Cardiac fibroblast (primary cell): ENCODE data around the gene BRD9.
"Not testable (repeated sequence)": the region's sequence is repeated elsewhere in the genome, so short reads cannot be mapped to it uniquely, and the experiment has no call there.

Experiments
- DNase-seq, 2 donors: peaks; one replicate each; pipeline versions ENCODE4 v3.0.0 to v3.0.0-alpha.2; 2010; ENCODE audit warnings: low read depth in 2 of 2
- H3K4me3 ChIP-seq, 2 donors: replicated peaks in 1 of 2; 1 replicate in 1 of 2; 2 replicates in 1 of 2; pipeline ENCODE4 v1.5.1; 2011; ENCODE audit warnings: low read depth in 2 of 2, low read length in 2 of 2, mild to moderate bottlenecking in 2 of 2, moderate library complexity in 1 of 2
- TF ChIP-seq, protein P1 (sequence below): IDR thresholded peaks from one replicate; pipeline ENCODE4 v1.5.1; 2011; ENCODE audit warnings: low read depth, mild to moderate bottlenecking, low read length, inconsistent platforms

Gene BRD9

DNA sequence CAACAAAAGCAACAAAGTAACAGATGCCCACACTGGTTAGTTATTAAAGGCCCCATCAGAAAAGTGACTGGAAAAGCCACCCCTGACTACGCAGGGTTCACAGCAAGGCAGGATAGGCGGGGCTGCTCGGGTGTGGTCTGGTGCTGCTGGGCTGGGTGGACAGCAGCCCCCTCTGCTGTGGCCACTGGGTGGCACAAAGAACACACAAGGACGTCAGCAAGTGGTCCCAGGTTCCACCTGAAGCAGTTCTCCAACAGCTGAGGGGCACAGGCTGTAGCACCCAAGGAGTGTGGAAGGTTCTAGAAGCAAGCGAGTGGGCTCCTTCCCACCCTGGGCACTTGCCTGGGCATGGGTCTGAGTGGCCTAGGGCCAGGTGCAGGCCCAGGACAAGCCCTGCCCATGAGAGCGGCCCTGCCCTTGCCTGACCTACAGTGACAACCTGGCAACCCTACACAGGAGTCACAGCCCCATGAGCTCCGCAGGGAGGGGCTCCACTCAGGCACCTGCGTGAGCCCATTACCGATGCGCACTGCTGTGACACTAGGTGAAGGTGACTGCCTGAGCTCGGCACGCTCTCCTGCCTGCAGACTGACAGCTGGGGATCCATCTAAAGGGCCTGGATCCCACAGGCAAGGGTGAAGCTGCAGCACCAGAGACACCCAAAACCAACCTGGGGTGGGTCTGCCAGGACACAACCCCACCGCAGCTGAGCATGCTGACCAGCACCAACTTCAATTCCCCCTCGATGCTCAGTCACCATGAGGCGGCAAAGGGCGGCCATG, 8.1 kb downstream of the BRD9 start:
- no peak for DNase-seq
- TF ChIP-seq, protein P1, sequence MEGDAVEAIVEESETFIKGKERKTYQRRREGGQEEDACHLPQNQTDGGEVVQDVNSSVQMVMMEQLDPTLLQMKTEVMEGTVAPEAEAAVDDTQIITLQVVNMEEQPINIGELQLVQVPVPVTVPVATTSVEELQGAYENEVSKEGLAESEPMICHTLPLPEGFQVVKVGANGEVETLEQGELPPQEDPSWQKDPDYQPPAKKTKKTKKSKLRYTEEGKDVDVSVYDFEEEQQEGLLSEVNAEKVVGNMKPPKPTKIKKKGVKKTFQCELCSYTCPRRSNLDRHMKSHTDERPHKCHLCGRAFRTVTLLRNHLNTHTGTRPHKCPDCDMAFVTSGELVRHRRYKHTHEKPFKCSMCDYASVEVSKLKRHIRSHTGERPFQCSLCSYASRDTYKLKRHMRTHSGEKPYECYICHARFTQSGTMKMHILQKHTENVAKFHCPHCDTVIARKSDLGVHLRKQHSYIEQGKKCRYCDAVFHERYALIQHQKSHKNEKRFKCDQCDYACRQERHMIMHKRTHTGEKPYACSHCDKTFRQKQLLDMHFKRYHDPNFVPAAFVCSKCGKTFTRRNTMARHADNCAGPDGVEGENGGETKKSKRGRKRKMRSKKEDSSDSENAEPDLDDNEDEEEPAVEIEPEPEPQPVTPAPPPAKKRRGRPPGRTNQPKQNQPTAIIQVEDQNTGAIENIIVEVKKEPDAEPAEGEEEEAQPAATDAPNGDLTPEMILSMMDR: no peak
- H3K4me3 ChIP-seq: no peak overlapping the region

DNA sequence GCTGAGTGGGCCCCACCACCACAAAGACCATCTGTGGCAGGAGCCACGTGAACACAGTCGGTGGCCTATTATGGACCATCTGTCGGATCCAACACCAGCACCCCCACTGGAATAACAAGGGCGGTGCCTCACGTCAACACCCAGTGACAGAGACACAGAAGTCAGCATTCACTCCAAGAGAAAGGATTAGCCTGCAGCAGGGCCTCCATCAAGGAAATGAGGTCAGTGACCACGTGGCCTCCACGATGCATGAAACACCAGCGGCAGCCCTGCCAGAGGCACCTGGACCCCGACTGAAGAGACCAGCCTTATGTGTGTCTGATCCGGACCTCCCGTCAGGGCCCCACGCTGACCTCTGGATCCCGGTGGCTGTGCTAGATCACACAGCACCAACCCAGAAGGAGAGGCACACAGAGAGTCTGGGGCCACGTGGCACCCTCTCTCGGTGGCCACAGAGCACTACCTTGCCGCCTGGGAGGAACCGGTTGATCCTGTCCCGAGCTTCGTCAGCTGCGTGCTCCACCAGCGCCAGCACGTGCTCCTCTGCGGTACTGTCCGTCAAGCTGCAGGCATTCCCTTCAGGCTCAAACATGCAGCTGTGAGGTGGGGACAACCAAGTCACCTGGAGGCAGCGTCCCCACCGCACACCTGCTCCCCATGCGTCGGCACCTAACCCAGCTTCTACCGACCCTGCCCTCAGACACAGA, 9.0 kb downstream of the BRD9 start:
- TF ChIP-seq, protein P1: no peak
- no peak for DNase-seq
- no peak overlapping the region for H3K4me3 ChIP-seq

DNA sequence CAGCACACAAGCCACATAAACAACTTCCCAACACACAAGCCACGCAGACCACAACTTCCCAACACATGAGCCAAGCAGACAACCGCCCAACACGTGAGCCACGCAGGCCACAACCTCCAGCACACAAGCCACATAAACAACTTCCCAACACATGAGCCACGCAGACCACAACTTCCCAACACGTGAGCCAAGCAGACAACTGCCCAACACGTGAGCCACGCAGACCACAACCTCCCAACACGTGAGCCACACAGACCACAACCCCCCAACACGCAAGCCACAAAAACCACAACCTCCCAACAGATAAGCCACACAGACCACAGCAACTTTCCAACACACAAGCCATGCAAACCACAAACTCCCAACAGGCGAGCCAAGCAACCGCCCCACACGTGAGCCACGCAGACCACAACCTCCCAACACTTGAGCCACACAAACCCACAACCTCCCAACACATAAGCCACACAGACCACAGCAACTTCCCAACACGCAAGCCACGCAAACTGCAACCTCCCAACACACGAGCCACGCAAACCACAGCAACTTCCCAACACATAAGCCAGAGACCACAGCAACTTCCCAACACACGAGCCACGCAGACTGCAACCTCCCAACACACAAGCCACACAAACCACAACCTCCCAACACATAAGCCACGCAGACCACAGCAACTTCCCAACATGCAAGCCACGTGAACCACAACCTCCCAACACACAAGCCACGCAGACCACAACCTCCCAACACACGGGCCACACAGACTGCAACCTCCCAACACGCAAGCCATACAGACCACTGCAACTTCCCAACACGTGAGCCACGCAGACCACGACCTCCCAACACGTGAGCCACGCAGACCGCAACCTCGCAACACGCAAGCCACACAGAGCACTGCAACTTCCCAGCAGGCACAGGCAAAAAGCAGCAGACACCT, 10.1 kb downstream of the BRD9 start:
- DNase-seq: no peak
- TF ChIP-seq, protein P1: no peak
- no peak overlapping the region for H3K4me3 ChIP-seq

DNA sequence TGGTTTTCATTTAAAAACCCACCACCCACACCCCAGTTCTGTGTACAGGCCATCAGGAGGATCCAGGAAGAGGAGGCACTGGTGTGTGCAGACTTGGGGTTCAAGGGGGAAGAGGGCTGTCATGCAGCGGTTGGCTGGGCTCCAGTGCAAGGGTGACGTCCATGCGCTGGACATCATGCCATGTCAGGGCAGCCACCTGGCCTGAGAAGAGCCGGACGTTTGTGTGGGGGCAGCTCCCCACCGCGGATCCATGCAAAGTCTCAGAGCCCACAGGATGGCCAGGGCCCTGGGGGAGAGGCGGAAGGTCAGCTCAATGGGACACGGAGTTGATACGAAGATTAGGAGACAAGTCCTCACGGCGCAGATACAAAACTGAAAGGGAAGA, 11.1 kb downstream of the BRD9 start:
- TF ChIP-seq, protein P1: no peak
- no peak overlapping the region for H3K4me3 ChIP-seq

DNA sequence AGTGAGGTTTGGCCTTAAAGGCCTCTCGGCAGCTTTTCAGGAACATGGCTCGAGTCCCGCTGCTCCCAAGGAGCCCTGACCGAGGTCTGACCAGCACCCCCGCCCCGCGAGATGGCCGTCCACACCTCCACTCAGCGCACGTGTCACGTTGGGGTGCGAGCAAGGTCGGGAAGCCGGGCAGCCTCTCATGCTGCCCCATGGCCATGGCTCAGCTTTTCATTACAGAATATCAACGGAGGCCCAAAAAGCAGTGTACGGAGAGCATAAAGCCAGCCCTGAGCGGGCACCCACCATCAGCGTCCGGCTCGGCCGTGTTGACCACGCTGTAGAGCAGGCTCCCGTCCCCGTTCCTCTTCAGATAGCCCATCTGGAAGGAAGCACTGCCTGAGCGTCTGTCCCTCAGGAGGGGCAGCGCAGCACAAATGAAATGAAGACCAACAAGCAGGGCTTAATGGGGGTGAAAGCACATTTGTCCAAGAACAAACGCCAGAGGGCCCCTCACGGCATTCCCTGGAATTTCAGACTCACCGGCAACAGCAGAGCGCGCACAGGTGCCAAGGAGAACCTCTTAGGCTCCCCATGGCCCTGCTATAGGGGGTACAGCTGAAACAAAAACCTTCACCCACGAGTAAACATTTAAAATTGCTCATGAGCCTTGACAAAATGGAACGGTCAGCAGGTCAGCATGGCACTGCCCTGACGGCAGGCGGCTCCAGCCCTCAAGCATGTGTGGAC, 11.6 kb downstream of the BRD9 start:
- TF ChIP-seq, protein P1: no peak
- no peak for DNase-seq
- H3K4me3 ChIP-seq: no peak overlapping the region

More for the DNA sequence above, 11.1 kb downstream of the BRD9 start:
- no peak for DNase-seq

DNA sequence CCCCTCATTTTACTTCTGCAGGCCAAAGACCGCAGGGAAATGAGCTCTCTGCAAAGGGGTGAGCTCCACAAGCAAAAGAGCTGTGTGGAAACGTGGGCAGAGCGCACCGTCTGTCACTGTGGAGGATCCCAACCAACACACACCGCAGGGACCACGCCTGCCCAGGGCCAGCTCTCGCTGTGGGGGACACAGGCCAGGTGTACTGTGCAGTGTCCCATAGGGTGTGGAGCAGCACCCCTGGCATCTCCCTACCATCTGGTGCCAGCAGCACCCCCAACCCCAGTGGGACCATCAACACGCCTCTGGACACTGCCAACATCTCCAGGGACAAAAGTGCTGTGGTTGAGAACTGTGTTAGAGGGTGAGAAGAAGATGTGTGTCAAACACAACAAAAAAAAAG, 13.9 kb downstream of the BRD9 start:
- DNase-seq, H3K4me3 ChIP-seq: not testable (repeated sequence)
